Mucosa of descending colon (tissue), 3 donors: ENCODE results near the gene BUB1B. TPM values are rescaled to one million over a fixed set of nuclear protein-coding genes. Genes with fewer than 3 reads are reported as not detected.

Experiments used
- ATAC-seq: fragments of 200-7000 bp; cut with Tn5 transposase; one replicate; pipeline ENCODE4 v1.9.1; 2020; ENCODE audit warnings: mild to moderate bottlenecking, moderate library complexity
- DNase-seq, 3 donors: peaks; one replicate each; pipeline ENCODE4 v3.0.0-alpha.2; 2020
- H3K36me3 ChIP-seq: fragments of 200-600 bp; one replicate; pipeline ENCODE4 v1.8.0; 2021; ENCODE audit warnings: low read depth, mild to moderate bottlenecking
- H3K4me1 ChIP-seq: fragments of 200-600 bp; one replicate; pipeline ENCODE4 v1.8.0; 2021; ENCODE audit warnings: low read depth, mild to moderate bottlenecking
- H3K4me3 ChIP-seq: fragments of 200-600 bp; one replicate; pipeline ENCODE4 v1.8.0; 2021; ENCODE audit warnings: mild to moderate bottlenecking
- H3K9me3 ChIP-seq: fragments of 200-600 bp; one replicate; pipeline ENCODE4 v1.8.0; 2021; ENCODE audit warnings: mild to moderate bottlenecking
- intact Hi-C, 2 donors: fragments of 100-400 bp; cut with DNase I in 1 of 2; cut with micrococcal nuclease in 1 of 2; formaldehyde crosslinking; loops; one replicate each; pipeline versions ENCODE4 v1.11.0 to v1.11.1; 2022; cut with DNase I, micrococcal nuclease
- total RNA-seq, 3 donors: library from RNA; stranded (reverse); fragmentation: NEBNext Ultra II Directional in 2 of 3; extraction: Animal tissue kit (Norgen Biotek cat#: 25700) in 2 of 3; gene quantifications; one replicate each; pipeline versions ENCODE4 v1.2.1 to v1.2.4, GENCODE V29; 2021 to 2023
- TF ChIP-seq, protein P1 (sequence below): fragments of 200-600 bp; IDR thresholded peaks from one replicate; pipeline ENCODE4 v1.8.0; 2022; ENCODE audit warnings: antibody characterized with exemption, mild to moderate bottlenecking
- donor health status: DM: no; HTN: no; CAD: no; lungs with moderate emphysema.
- donor health status: DM: no; HTN: no; CAD: no.
- donor health status: DM: no; HTN: yes; CAD: no.

Gene BUB1B
- total RNA-seq, 3 donors from 2014 or later: 5.0 to 13.6 (median 5.1) TPM

DNA sequence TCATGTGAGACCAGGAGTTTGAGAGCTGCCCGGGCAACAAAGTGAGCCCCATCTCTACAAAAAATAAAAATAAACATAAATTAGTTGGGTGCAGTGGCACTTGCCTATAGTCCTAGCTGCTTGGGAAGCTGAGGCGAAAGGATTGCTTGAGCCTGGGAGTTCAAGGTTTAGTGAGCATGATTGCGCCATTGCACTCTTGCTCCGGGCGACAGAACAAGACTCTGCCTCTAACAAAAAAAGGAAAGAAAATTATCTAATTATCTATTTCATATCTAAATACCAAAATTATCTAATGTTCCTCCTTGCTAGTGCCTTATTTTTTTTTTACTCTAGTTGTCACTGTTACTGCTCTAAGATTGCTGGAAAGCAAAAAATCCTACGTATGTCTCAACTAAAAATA lies 61.3 kb downstream of the BUB1B start:
- Histone ChIP-seq H3K9me3 (no peaks in the 10 kb centered on the region), H3K4me1 (peaks cover 3% of the 10 kb centered on the region), H3K36me3 (no peaks in the 10 kb centered on the region), H3K4me3 (no peak overlapping the region)
- DNase-seq: no peak
- intact Hi-C loops: loop anchor here (5.0 kb wide), 2 partner anchors 50 to 190 kb away; no protein-coding TSS in a partner anchor
- TF ChIP-seq, protein P1, sequence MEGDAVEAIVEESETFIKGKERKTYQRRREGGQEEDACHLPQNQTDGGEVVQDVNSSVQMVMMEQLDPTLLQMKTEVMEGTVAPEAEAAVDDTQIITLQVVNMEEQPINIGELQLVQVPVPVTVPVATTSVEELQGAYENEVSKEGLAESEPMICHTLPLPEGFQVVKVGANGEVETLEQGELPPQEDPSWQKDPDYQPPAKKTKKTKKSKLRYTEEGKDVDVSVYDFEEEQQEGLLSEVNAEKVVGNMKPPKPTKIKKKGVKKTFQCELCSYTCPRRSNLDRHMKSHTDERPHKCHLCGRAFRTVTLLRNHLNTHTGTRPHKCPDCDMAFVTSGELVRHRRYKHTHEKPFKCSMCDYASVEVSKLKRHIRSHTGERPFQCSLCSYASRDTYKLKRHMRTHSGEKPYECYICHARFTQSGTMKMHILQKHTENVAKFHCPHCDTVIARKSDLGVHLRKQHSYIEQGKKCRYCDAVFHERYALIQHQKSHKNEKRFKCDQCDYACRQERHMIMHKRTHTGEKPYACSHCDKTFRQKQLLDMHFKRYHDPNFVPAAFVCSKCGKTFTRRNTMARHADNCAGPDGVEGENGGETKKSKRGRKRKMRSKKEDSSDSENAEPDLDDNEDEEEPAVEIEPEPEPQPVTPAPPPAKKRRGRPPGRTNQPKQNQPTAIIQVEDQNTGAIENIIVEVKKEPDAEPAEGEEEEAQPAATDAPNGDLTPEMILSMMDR: no peak
- no peak for ATAC-seq

DNA sequence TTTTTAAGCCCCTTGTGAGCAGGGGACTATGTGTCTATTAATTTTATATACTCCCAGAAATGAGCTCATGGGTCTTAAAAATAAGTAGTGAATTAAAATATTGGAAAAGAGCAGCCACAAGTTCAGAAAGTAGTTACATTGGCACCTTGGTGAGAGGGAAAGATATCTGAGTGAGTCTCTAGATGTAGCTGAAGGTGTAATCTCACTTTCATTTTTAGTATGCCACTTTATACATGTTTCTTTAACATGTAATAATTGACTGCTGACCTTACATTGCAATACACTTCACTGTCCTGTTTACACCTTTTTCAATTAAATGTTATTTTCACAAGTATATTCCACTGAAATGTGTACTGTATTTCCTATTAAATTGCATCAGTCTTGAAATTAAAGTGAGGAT lies 65.9 kb downstream of the BUB1B start:
- intact Hi-C loops: no loop called here
- Histone ChIP-seq H3K4me1 (no peaks in the 10 kb centered on the region), H3K9me3 (no peaks in the 10 kb centered on the region), H3K36me3 (no peaks in the 10 kb centered on the region), H3K4me3 (no peak overlapping the region)
- TF ChIP-seq, protein P1: no peak
- ATAC-seq (no peak), DNase-seq (no peak)

- ATAC-seq (no peak), DNase-seq (no peak)
- TF ChIP-seq, protein P1: no peak
- Histone ChIP-seq H3K36me3 (no peaks in the 10 kb centered on the region), H3K9me3 (no peaks in the 10 kb centered on the region), H3K4me1 (no peaks in the 10 kb centered on the region), H3K4me3 (no peak overlapping the region)
- intact Hi-C loops: no loop called here
Observed at GRCh38 chr15:40229316-40229715, 68.4 kb downstream of the BUB1B start.

GRCh38 chr15:40229956-40230355 lies 69.1 kb downstream of the BUB1B start:
- no peaks in the 10 kb centered on the region for H3K36me3 ChIP-seq
- TF ChIP-seq, protein P1: no peak
- no peaks in the 10 kb centered on the region for H3K9me3 ChIP-seq
- no peaks in the 10 kb centered on the region for H3K4me1 ChIP-seq
- no peak for ATAC-seq
- DNase-seq: no peak
- intact Hi-C loops: no loop called here
- no peak overlapping the region for H3K4me3 ChIP-seq

GRCh38 chr15:40232625-40233070 lies 71.8 kb downstream of the BUB1B start:
- Histone ChIP-seq H3K4me3 (no peak overlapping the region), H3K36me3 (no peaks in the 10 kb centered on the region), H3K9me3 (no peaks in the 10 kb centered on the region), H3K4me1 (no peaks in the 10 kb centered on the region)
- TF ChIP-seq, protein P1: no peak
- intact Hi-C loops: no loop called here
- ATAC-seq (peak; percentile 58), DNase-seq (peak in 1 of 3 donors; percentile 41)
